Inferior parietal cortex (tissue), 1 donor: ENCODE results near the gene LAMP1.
"Not testable (repeated sequence)": the region's sequence is repeated elsewhere in the genome, so short reads cannot be mapped to it uniquely, and the experiment has no call there.

Experiments used
- DNase-seq: peaks from one replicate; pipeline ENCODE4 v3.0.0-alpha.2; 2016; ENCODE audit errors: extremely low spot score

LAMP1 gene

GRCh38 chr13:113296823-113297369, at the start of gene LAMP1:
Gene LAMP1, plus strand, starts transcription at chr13:113297239. Its CDS starts 196 bp downstream, at chr13:113297435.
- peak; percentile 95 for DNase-seq

- DNase-seq: no peak
Measured at GRCh38 chr13:113252516-113253095, 44.4 kb upstream of the LAMP1 start.

GRCh38 chr13:113257908-113258307, 39.1 kb upstream of the LAMP1 start:
- not testable (repeated sequence) for DNase-seq

- peak; percentile 3 for DNase-seq
Measured at GRCh38 chr13:113258321-113259054, 38.6 kb upstream of the LAMP1 start.

- DNase-seq: no peak
Measured at GRCh38 chr13:113260996-113261395, 36.0 kb upstream of the LAMP1 start.

GRCh38 chr13:113263016-113263415, 34.0 kb upstream of the LAMP1 start:
- not testable (repeated sequence) for DNase-seq

GRCh38 chr13:113267642-113268405, 29.2 kb upstream of the LAMP1 start:
- DNase-seq: no peak

- DNase-seq: no peak
Measured at GRCh38 chr13:113272031-113272430, 25.0 kb upstream of the LAMP1 start.

GRCh38 chr13:113272701-113273181, 24.3 kb upstream of the LAMP1 start:
- no peak for DNase-seq

GRCh38 chr13:113273321-113273720, 23.7 kb upstream of the LAMP1 start:
- no peak for DNase-seq

GRCh38 chr13:113273851-113274590, 23.0 kb upstream of the LAMP1 start:
- DNase-seq: peak; percentile 34

GRCh38 chr13:113274721-113275120, 22.3 kb upstream of the LAMP1 start:
- no peak for DNase-seq

GRCh38 chr13:113275387-113275786, 21.7 kb upstream of the LAMP1 start:
- no peak for DNase-seq

- no peak for DNase-seq
Measured at GRCh38 chr13:113280126-113280525, 16.9 kb upstream of the LAMP1 start.

GRCh38 chr13:113283904-113284303, 13.1 kb upstream of the LAMP1 start:
- no peak for DNase-seq

GRCh38 chr13:113288880-113289279, 8.2 kb upstream of the LAMP1 start:
- no peak for DNase-seq

GRCh38 chr13:113291129-113291528, 5.9 kb upstream of the LAMP1 start:
- no peak for DNase-seq

GRCh38 chr13:113292021-113292862, 4.8 kb upstream of the LAMP1 start:
- no peak for DNase-seq

- DNase-seq: no peak
Measured at GRCh38 chr13:113293686-113294085, 3.4 kb upstream of the LAMP1 start.

- no peak for DNase-seq
Measured at GRCh38 chr13:113295776-113296175, 1.3 kb upstream of the LAMP1 start.
